ENCODE results near the gene HTRA2.

Gene HTRA2

DNA sequence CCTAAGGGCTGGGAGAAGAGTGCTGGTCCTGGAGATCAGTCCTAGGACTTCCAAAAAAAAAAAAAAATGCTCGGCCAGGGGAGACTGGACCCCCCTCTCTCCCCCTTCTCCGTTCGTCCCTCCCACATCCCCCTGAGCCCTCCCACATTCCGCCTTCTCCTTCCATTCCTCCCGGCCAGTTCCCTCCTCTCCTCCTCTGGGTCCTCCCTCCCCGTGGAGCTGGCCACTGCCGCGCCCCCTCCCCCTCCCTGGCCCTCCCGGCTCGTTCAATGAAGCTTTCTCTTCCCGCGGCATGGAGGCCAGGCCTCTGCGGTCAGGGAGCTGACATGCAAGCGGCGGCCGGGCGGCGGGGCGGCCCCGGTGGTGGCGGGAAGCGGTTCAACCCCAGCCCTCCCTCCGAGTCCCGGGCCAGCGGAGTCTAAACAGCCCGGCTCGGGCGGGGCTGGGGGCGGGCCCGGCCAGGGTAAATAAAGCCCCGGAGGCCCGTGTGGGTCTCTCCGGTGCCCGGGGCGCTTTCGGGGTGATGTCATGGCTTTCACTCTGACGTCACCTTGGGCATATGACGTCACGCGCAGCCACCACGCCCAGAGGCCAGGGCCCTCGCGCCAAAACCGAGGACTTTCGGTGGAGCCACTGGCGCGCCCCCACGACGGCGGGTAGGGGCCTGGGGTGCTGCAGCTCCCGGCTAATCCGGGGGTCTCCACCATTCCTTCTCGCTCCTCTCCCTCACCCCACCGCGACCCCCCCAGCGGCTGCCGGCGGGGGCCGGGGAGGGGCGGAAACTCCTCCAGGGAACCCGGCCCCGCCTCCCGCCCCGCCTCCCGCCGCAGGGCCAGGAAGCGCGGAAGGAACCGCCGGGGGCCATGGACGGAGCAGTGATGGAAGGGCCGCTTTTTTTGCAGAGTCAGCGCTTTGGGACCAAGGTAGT is 24.4 kb downstream of the HTRA2 start, which contains the start of the genes DOK1 and LOXL3:
TSS of gene DOK1 (plus strand) at position 829 of the 928 bp plus-strand sequence. CDS start at position 864, 35 bp downstream.
TSS of gene LOXL3 (minus strand) at position 51 of the 928 bp plus-strand sequence. CDS start 1,308 bp downstream, outside the sequence.
- peak; percentile 95 for DNase-seq (ENCODE audit: low read depth)
- TF ChIP-seq, protein P1, sequence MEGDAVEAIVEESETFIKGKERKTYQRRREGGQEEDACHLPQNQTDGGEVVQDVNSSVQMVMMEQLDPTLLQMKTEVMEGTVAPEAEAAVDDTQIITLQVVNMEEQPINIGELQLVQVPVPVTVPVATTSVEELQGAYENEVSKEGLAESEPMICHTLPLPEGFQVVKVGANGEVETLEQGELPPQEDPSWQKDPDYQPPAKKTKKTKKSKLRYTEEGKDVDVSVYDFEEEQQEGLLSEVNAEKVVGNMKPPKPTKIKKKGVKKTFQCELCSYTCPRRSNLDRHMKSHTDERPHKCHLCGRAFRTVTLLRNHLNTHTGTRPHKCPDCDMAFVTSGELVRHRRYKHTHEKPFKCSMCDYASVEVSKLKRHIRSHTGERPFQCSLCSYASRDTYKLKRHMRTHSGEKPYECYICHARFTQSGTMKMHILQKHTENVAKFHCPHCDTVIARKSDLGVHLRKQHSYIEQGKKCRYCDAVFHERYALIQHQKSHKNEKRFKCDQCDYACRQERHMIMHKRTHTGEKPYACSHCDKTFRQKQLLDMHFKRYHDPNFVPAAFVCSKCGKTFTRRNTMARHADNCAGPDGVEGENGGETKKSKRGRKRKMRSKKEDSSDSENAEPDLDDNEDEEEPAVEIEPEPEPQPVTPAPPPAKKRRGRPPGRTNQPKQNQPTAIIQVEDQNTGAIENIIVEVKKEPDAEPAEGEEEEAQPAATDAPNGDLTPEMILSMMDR (conservative IDR thresholded peaks at IDR 0.05; ENCODE audit: low read length): no peak

DNA sequence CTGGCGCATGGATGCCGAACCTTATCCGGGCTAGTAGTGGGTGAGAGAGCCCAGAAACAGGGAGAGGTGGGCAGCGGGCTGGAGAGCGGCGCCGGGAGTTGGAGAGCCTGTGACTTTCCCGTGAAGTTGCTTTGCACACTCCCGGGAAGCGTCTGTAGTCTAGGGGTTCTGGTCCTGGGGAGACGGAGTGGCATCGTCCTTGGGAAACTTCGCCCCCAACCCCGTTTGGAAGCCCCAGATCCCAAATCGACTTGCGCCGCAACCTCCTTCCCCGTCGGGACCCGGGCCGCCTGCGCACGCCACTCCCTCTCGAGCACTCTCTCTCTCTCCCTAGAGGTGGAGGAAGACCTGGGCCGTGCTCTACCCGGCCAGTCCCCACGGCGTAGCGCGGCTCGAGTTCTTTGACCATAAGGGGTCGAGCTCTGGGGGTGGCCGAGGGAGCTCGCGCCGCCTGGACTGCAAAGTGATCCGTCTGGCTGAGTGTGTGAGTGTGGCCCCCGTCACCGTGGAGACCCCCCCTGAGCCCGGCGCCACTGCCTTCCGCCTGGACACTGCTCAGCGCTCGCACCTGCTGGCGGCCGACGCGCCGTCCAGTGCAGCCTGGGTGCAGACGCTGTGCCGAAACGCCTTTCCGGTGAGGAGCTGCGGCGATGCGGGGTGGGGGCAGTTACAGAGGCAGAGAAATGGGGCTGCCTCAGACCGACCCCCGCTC is 25.2 kb downstream of the HTRA2 start:
- peak overlapping the region; percentile 95 for H3K4me3 ChIP-seq (ENCODE audit: low read length)
- DNase-seq (ENCODE audit: low read depth): no peak

More for the DNA sequence above, 24.4 kb downstream of the HTRA2 start, which contains the start of the genes DOK1 and LOXL3:
- H3K4me3 ChIP-seq (ENCODE audit: low read length): peak within 1 kb of the TSS; percentile 95

DNA sequence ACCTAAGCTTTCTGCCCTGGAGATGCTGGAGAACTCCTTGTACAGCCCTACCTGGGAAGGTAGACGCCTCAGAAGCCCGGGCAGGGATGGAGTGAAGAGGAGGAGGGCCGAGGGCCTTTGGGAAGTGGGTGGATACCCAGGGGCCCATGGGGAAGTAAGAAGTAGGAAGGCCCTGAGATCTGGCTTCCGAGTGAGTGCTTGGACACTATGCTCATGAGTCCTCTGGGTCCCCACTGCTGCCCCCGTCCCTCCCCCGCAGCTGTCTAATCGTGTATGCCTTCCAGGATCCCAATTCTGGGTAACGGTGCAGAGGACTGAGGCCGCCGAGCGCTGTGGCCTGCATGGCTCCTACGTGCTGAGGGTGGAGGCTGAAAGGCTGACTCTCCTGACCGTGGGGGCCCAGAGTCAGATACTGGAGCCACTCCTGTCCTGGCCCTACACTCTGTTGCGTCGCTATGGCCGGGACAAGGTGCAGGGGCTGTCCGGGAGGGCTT is 25.9 kb downstream of the HTRA2 start:
- no peak for DNase-seq (ENCODE audit: low read depth)
- TF ChIP-seq, protein P1 (conservative IDR thresholded peaks at IDR 0.05; ENCODE audit: low read length): no peak
- H3K4me3 ChIP-seq (ENCODE audit: low read length): peak overlapping the region; percentile 95

More for the DNA sequence above, 25.2 kb downstream of the HTRA2 start:
- TF ChIP-seq, protein P1 (conservative IDR thresholded peaks at IDR 0.05; ENCODE audit: low read length): no peak; the same call in 1 of the 2 replicates

DNA sequence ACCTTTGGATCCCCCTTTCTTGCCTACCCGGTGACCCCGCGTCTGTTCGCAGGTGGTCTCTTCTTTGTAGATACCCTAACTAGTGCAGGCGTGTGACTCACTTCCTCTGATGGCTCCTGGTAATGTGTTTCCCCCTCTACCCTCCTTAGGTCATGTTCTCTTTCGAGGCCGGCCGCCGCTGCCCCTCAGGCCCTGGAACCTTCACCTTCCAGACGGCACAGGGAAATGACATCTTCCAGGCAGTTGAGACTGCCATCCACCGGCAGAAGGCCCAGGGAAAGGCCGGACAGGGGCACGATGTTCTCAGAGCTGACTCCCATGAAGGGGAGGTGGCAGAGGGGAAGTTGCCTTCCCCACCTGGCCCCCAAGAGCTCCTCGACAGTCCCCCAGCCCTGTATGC is 26.4 kb downstream of the HTRA2 start:
- no peak for DNase-seq (ENCODE audit: low read depth)
- TF ChIP-seq, protein P1 (conservative IDR thresholded peaks at IDR 0.05; ENCODE audit: low read length): no peak
- H3K4me3 ChIP-seq (ENCODE audit: low read length): peak overlapping the region; percentile 95; the same call in 1 of the 2 replicates

DNA sequence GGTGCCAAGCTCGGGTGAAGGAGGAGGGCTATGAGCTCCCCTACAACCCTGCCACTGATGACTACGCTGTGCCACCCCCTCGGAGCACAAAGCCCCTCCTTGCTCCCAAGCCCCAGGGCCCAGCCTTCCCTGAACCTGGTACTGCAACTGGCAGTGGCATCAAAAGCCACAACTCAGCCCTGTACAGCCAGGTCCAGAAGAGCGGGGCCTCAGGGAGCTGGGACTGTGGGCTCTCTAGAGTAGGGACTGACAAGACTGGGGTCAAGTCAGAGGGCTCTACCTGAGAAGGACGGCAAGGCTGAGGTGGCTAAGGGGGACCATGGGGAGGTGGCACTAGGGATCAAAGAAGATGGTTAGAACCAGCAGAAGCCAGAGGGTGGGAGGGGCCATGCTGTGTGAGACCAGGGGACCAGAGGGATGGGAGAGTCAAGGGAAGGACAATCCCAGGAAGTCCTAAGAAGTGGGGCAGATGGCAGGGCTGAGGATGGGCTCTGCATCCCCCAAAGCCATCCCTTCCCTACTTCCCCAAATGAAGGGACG is 27.2 kb downstream of the HTRA2 start:
- DNase-seq (ENCODE audit: low read depth): no peak
- H3K4me3 ChIP-seq (ENCODE audit: low read length): no peak overlapping the region
- TF ChIP-seq, protein P1 (conservative IDR thresholded peaks at IDR 0.05; ENCODE audit: low read length): no peak

DNA sequence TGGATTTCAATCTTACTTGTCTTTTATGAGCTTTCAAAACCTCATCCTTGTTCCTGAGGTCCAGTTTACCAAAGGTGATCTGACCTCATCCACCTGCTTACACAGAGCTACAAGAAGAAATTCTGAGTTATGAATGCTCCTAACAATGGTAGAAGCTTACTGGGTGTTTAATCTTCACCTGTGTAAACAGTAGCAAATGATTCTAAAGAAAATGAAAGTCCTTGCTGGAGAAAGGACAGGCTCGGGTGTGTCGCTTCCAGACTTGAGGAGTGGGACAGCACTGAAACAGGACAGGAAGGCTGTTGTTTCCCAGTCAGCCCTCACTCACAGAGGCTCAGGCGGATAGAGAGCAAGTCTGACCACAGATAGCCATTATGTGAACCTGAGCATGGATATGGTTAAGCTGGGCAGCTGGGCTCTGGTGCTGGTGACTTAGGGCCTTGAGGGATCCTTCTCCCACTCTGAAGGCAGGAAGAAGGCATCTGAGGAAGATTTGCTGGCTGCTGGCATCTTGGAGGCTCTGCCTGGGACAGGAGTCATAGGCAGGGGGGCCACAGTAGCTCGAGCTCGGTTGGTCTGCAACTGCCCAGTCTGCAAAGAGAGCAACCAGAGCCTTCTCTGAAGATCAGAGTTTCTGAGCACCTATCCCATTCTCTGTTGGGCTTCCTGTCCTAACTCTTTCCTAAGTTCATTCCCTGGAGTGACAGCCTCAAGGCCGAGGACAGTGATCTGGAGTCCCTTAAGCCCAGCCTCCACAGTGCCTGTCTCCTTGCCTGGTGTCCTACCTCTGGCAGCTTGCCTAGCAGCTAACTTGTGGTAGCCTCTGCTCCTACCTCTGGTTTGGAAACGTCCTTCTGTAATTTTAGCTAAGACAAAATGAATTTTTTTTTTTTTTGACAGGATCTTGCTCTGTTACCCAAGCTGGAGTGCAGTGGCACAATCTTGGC is 28.8 kb downstream of the HTRA2 start:
- DNase-seq (ENCODE audit: low read depth): no peak
- TF ChIP-seq, protein P1 (conservative IDR thresholded peaks at IDR 0.05; ENCODE audit: low read length): no peak
- H3K4me3 ChIP-seq (ENCODE audit: low read length): no peak overlapping the region
